CD4-positive, alpha-beta T cell treated with Interleukin-10 for 1 hour (primary cell): Measurements from ENCODE around the gene GRIK4.

Experiments used
- DNase-seq: peaks from one replicate; pipeline ENCODE4 v3.0.0-alpha.2; 2020

Gene GRIK4

GRCh38 chr11:120931057-120931779, 419.7 kb downstream of the GRIK4 start:
- no peak for DNase-seq

- DNase-seq, result no peak
Measured at GRCh38 chr11:120932305-120932915, 420.9 kb downstream of the GRIK4 start.

- DNase-seq, result no peak
Measured at GRCh38 chr11:120936356-120936755, 424.8 kb downstream of the GRIK4 start.

GRCh38 chr11:120937501-120937900, 426.0 kb downstream of the GRIK4 start:
- no peak for DNase-seq

GRCh38 chr11:120938260-120938659, 426.7 kb downstream of the GRIK4 start:
- no peak for DNase-seq

- DNase-seq, result no peak
Measured at GRCh38 chr11:120940160-120940848, 428.8 kb downstream of the GRIK4 start.

GRCh38 chr11:120941000-120941399, 429.5 kb downstream of the GRIK4 start:
- DNase-seq, result no peak

GRCh38 chr11:120942701-120943100, 431.2 kb downstream of the GRIK4 start:
- no peak for DNase-seq

GRCh38 chr11:120945042-120945441, 433.5 kb downstream of the GRIK4 start:
- no peak for DNase-seq

- no peak for DNase-seq
Measured at GRCh38 chr11:120950880-120951279, 439.3 kb downstream of the GRIK4 start.

- DNase-seq, result peak; percentile 58
Measured at GRCh38 chr11:120952461-120953434, 441.2 kb downstream of the GRIK4 start.

- DNase-seq, result no peak
Measured at GRCh38 chr11:120954381-120954780, 442.8 kb downstream of the GRIK4 start.

- peak; percentile 4 for DNase-seq
Measured at GRCh38 chr11:120956710-120957495, 445.4 kb downstream of the GRIK4 start.

GRCh38 chr11:120958185-120958584, 446.6 kb downstream of the GRIK4 start:
- DNase-seq, result no peak

GRCh38 chr11:120959189-120959588, 447.6 kb downstream of the GRIK4 start:
- DNase-seq, result no peak

- no peak for DNase-seq
Measured at GRCh38 chr11:120964857-120965256, 453.3 kb downstream of the GRIK4 start.

- DNase-seq, result no peak
Measured at GRCh38 chr11:120966840-120967239, 455.3 kb downstream of the GRIK4 start.

GRCh38 chr11:120969993-120970392, 458.4 kb downstream of the GRIK4 start:
- DNase-seq, result no peak

- DNase-seq, result no peak
Measured at GRCh38 chr11:120971825-120972224, 460.3 kb downstream of the GRIK4 start.

GRCh38 chr11:120972621-120973020, 461.1 kb downstream of the GRIK4 start:
- no peak for DNase-seq

- DNase-seq, result no peak
Measured at GRCh38 chr11:120973501-120973900, 462.0 kb downstream of the GRIK4 start.

- DNase-seq, result no peak
Measured at GRCh38 chr11:120974466-120974865, 462.9 kb downstream of the GRIK4 start.
